HEK293 (cell line): ENCODE results near the gene NOD2.

Experiments used
- BCL11A ChIP-seq: fragments of 450-650 bp; formaldehyde crosslinking; IDR thresholded peaks from 2 replicates; pipeline ENCODE4 v1.5.1; 2016; ENCODE audit warnings: low read depth, missing biosample characterization, missing genetic modification characterization
- CTCF ChIP-seq: fragments of 450-650 bp; formaldehyde crosslinking; IDR thresholded peaks from 2 replicates; pipeline ENCODE4 v1.5.1; 2016; ENCODE audit warnings: missing biosample characterization, missing genetic modification characterization
- SETDB1 ChIP-seq: IDR thresholded peaks from one replicate; pipeline ENCODE4 v1.6.1; 2017; ENCODE audit warnings: mild to moderate bottlenecking, low read length, moderate library complexity, mixed read lengths; ENCODE audit not compliant: insufficient read length
- YY1 ChIP-seq: fragments of 450-650 bp; formaldehyde crosslinking; IDR thresholded peaks from 2 replicates; pipeline ENCODE4 v1.5.1; 2018; ENCODE audit warnings: missing biosample characterization, missing genetic modification characterization
- ZNF169 ChIP-seq: fragments of 450-650 bp; formaldehyde crosslinking; IDR thresholded peaks from 2 replicates; pipeline ENCODE4 v1.5.1; 2016; ENCODE audit warnings: missing biosample characterization, missing genetic modification characterization
- ZNF211 ChIP-seq: fragments of 450-650 bp; formaldehyde crosslinking; IDR thresholded peaks from 2 replicates; pipeline ENCODE4 v1.5.1; 2016; ENCODE audit warnings: low read depth, missing biosample characterization, missing genetic modification characterization
- ZNF48 ChIP-seq: fragments of 450-650 bp; formaldehyde crosslinking; IDR thresholded peaks from 2 replicates; pipeline ENCODE4 v1.5.1; 2016; ENCODE audit warnings: missing biosample characterization, missing genetic modification characterization
- ZNF639 ChIP-seq: fragments of 450-650 bp; formaldehyde crosslinking; IDR thresholded peaks from 2 replicates; pipeline ENCODE4 v1.5.1; 2016; ENCODE audit warnings: missing biosample characterization, missing genetic modification characterization
- ZNF76 ChIP-seq: fragments of 450-650 bp; formaldehyde crosslinking; IDR thresholded peaks from 2 replicates; pipeline ENCODE4; 2016; ENCODE audit warnings: low read depth, missing biosample characterization, missing genetic modification characterization, borderline replicate concordance
- ZSCAN5A ChIP-seq: fragments of 450-650 bp; formaldehyde crosslinking; IDR thresholded peaks from 2 replicates; pipeline ENCODE4 v1.5.1; 2016; ENCODE audit warnings: missing biosample characterization, missing genetic modification characterization

- TF ChIP-seq ZSCAN5A (tag by site-specific recombination) (no peak), CTCF (tag by site-specific recombination) (no peak), BCL11A (tag by site-specific recombination) (no peak), ZNF76 (tag by site-specific recombination) (no peak), ZNF211 (tag by site-specific recombination) (no peak), SETDB1 (no peak), ZNF169 (tag by site-specific recombination) (no peak), ZNF639 (no peak), YY1 (tag by site-specific recombination) (no peak), ZNF48 (no peak)
Measured at GRCh38 chr16:50744881-50745280, 51.5 kb downstream of the NOD2 start.
